Neural progenitor cell (in vitro differentiated cells): ENCODE data around the gene PPAT. TPM values are rescaled to one million over a fixed set of nuclear protein-coding genes. Genes with fewer than 3 reads are reported as not detected.

Experiments used
- total RNA-seq: library from RNA; depleted of rRNA; stranded (reverse); fragments of >200 nt; gene quantifications from 2 replicates; pipeline ENCODE4 v1.2.3, GENCODE V29; 2015; ENCODE audit warnings: low replicate concordance

PPAT gene
- total RNA-seq, 1 donor from 2014 or later: 108 TPM

Other genes with a start within 250 kb of the PPAT start
- gene AASDH, start 48.1 kb downstream of the PPAT start, total RNA-seq: 21.9 and 33.1 TPM in 2 replicates
- gene PAICS, start 645 bp upstream of the PPAT start, total RNA-seq: 322 and 395 TPM in 2 replicates
- 90.8 and 114 TPM in 2 replicates for gene SRP72, start 32.0 kb upstream of the PPAT start, total RNA-seq
- gene ARL9, start 70.2 kb upstream of the PPAT start, total RNA-seq: 0.45 and 0.68 TPM in 2 replicates
- 2.6 and 2.8 TPM in 2 replicates for gene HOPX, start 245.7 kb upstream of the PPAT start, total RNA-seq